OCI-LY7 (cell line): Measurements from ENCODE around the gene CNR2. TPM values are rescaled to one million over a fixed set of nuclear protein-coding genes. Genes with fewer than 3 reads are reported as not detected.

Source experiments
- Bru-seq: library from RNA; stranded (reverse); fragments of 400-500 nt; gene quantifications from one replicate; lab custom pipeline; 2021; lab: Mats Ljungman, UMichigan
- BruChase-seq, 2 experiments: library from RNA; stranded (reverse); fragments of 400-500 nt; gene quantifications; one replicate each; lab custom pipeline; 2021; lab: Mats Ljungman, UMichigan
- BruUV-seq: library from RNA; stranded (reverse); fragments of 400-500 nt; replicated peaks from 2 replicates; lab custom pipeline; 2021; lab: Mats Ljungman, UMichigan
- CTCF ChIA-PET: fragments of 300-600 bp; sonication (Branson Sonifier 250); formaldehyde crosslinking; loops from one replicate; lab custom pipeline; 2022; ENCODE audit warnings: antibody characterized with exemption; ENCODE audit not compliant: unreplicated experiment; lab: Charles Lee
- POLR2A ChIA-PET: fragments of 300-600 bp; sonication (Branson Sonifier 250); formaldehyde crosslinking; loops from one replicate; lab custom pipeline; 2022; ENCODE audit warnings: antibody characterized with exemption; lab: Charles Lee
- DNase-seq: peaks from one replicate; pipeline ENCODE4 v3.0.0-alpha.2; 2015; ENCODE audit warnings: low spot score
- H2AFZ ChIP-seq: fragments of 200-600 bp; sonication (generic), shearing (Covaris generic); 2 replicates; pipeline ENCODE4 v1.6.1; 2014; ENCODE audit warnings: mild to moderate bottlenecking, antibody characterized with exemption, low read length, moderate library complexity
- H3K27ac ChIP-seq: fragments of 200-600 bp; sonication (generic); 2 replicates; pipeline ENCODE4 v1.5.1; 2014; ENCODE audit warnings: mixed run types, low read depth, mild to moderate bottlenecking, moderate library complexity, low read length, inconsistent platforms; ENCODE audit not compliant: poor library complexity, severe bottlenecking
- H3K36me3 ChIP-seq: fragments of 200-600 bp; sonication (generic); 2 replicates; pipeline ENCODE4 v1.6.1; 2014; ENCODE audit warnings: mild to moderate bottlenecking, antibody characterized with exemption, low read length, moderate library complexity, mixed read lengths; ENCODE audit not compliant: insufficient read depth
- H3K4me1 ChIP-seq: fragments of 200-600 bp; sonication (generic); 2 replicates; pipeline ENCODE4 v1.5.1; 2014; ENCODE audit warnings: mild to moderate bottlenecking, low read length; ENCODE audit not compliant: insufficient read depth, poor library complexity, severe bottlenecking
- H3K4me2 ChIP-seq: fragments of 200-600 bp; sonication (generic); 2 replicates; pipeline ENCODE4 v1.6.1; 2014; ENCODE audit warnings: mild to moderate bottlenecking, low read length
- H3K4me3 ChIP-seq: fragments of 200-600 bp; sonication (generic); 2 replicates; pipeline ENCODE4 v1.5.1; 2014; ENCODE audit warnings: mild to moderate bottlenecking, low read depth, low read length; ENCODE audit not compliant: poor library complexity, severe bottlenecking
- H3K79me2 ChIP-seq: fragments of 200-600 bp; sonication (generic); 2 replicates; pipeline ENCODE4 v1.6.1; 2016; ENCODE audit warnings: low read depth, mild to moderate bottlenecking, low read length, moderate library complexity, mixed read lengths; ENCODE audit not compliant: insufficient read depth
- H3K9me2 ChIP-seq: fragments of 200-600 bp; sonication (generic); 2 replicates; pipeline ENCODE4 v1.6.1; 2016; ENCODE audit warnings: mild to moderate bottlenecking, low read length, mixed read lengths; ENCODE audit not compliant: insufficient read depth
- H3K9me3 ChIP-seq: fragments of 200-600 bp; sonication (generic); 2 replicates; pipeline ENCODE4 v1.6.1; 2014; ENCODE audit warnings: mild to moderate bottlenecking, mixed run types, low read length, mixed read lengths
- H4K20me1 ChIP-seq: fragments of 200-600 bp; sonication (generic); 2 replicates; pipeline ENCODE4 v1.6.1; 2014; ENCODE audit warnings: mild to moderate bottlenecking, antibody characterized with exemption, low read length, moderate library complexity, mixed read lengths; ENCODE audit not compliant: insufficient read depth
- CTCF ChIP-seq: fragments of 200-600 bp; sonication (generic); conservative IDR thresholded peaks from 2 replicates; pipeline ENCODE4 v1.5.1; 2014; ENCODE audit warnings: mild to moderate bottlenecking, antibody characterized with exemption, low read length, moderate library complexity, mixed read lengths
- EZH2phosphoT487 ChIP-seq: fragments of 200-600 bp; sonication (generic); IDR thresholded peaks from 2 replicates; pipeline ENCODE4 v1.6.1; 2018; ENCODE audit warnings: low read depth, borderline replicate concordance, mild to moderate bottlenecking, mixed run types, antibody characterized with exemption, low read length, moderate library complexity, mixed read lengths
- intact Hi-C: fragments of 100-400 bp; cut with micrococcal nuclease; formaldehyde crosslinking; loops from one replicate; pipeline ENCODE4 v1.10.0; 2022; ENCODE audit not compliant: unreplicated experiment
- long read RNA-seq: library from polyadenylated mRNA; stranded (forward); transcript quantifications from one replicate; pipeline ENCODE4 v2.0.0, GENCODE V29; 2022
- total RNA-seq, 2 experiments: library from RNA; depleted of rRNA in 1 of 2; stranded (reverse); fragments of >200 nt in 1 of 2; shearing (Covaris generic) in 1 of 2; gene quantifications; 2 replicates each; pipeline ENCODE4 v1.2.3, GENCODE V29; 2014 to 2022

CNR2 gene
- total RNA-seq (2014; rRNA removed; shearing (Covaris generic)) (11.2 and 14.1 TPM in 2 replicates), total RNA-seq (2022) (13.2 and 17.0 TPM in 2 replicates), Bru-seq, nascent RNA (percentile 86 among the genes with signal in this experiment), BruChase-seq, experiment 1, labeled RNA remaining after a 6-hour chase (percentile 93 among the genes with signal in this experiment), BruChase-seq, experiment 2, labeled RNA remaining after a 2-hour chase (percentile 90 among the genes with signal in this experiment)
- long read RNA-seq, full-length matches to known transcripts = 23 of 29 reads
- long read RNA-seq, partial matches to known transcripts = 0 of 29 reads
- long read RNA-seq, other reads (novel, unspliced or antisense) = 6 of 29 reads

DNA sequence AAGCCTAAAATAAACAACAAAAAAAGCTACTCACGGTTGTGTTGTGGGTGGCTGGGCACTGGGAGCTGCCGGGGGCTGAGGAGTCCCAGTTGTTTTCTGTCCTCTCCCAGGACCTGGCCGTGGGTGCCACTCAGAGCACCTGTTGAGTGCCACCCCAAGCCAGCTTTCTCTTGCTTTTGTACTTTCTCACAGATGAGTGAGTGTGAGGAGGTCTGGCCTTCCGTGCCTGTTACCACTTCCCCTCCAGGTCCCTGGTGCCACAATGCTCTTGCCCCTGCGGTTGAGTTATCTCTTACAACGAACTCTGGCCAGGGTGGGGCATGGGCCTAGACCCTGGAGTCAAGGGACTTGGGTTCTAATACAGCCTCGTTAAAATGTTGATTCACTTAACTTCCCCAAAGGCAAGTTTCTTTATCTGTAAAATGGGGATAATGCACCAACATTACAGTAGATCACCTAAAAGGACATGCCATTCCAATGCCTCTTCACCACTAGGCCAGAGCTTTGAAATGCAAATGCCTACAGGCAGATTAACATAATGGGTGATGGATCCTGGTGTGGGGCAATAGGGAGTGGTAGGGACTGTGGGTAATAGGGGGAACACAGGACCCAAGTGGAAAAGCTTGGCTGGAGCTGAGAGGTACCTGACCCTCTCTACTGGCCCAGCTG is at the start of gene CNR2:
CNR2 (minus strand) TSS at position 151 of the 669 bp plus-strand sequence. CDS start 37,745 bp downstream, outside the sequence.
- CTCF ChIA-PET = interaction anchor here (1.5 to 1.7 kb wide), 2 partner anchors 18 to 102 kb away, joined by 3 to 5 read pairs; no protein-coding TSS in a partner anchor
- H3K79me2 ChIP-seq = peaks cover 40% of the 10 kb centered on the region; the same call in 1 of the 2 replicates
- H3K4me2 ChIP-seq = peak within 1 kb of the TSS; percentile 83
- peak within 1 kb of the TSS; percentile 76 for H3K4me3 ChIP-seq
- intact Hi-C loops = no loop called here
- no TSS peak for BruUV-seq
- POLR2A ChIA-PET = interaction anchor here (0.5 to 1.9 kb wide), 10 partner anchors 18 to 261 kb away, joined by 3 to 11 read pairs (median 4); partner anchors contain the start of gene PITHD1
- TF ChIP-seq CTCF (no peak), EZH2phosphoT487 (no peak)
- peak within 1 kb of the TSS; percentile 4; the same call in 1 of the 2 replicates for H2AFZ ChIP-seq
- H3K9me2 ChIP-seq = no peaks in the 10 kb centered on the region
- H3K4me1 ChIP-seq = peaks cover 88% of the 10 kb centered on the region
- peak; percentile 92 for DNase-seq
- H3K36me3 ChIP-seq = no peaks in the 10 kb centered on the region
- peak within 1 kb of the TSS; percentile 95 for H3K27ac ChIP-seq
- H4K20me1 ChIP-seq = no peaks in the 10 kb centered on the region
- H3K9me3 ChIP-seq = no peaks in the 10 kb centered on the region

- peaks cover 13% of the 10 kb centered on the region; the same call in 1 of the 2 replicates for H4K20me1 ChIP-seq
- BruUV-seq = TSS peak; percentile 55
- no peaks in the 10 kb centered on the region for H3K9me2 ChIP-seq
- POLR2A ChIA-PET = interaction anchor here (0.6 to 2.0 kb wide), 8 partner anchors 15 to 67 kb away, joined by 3 to 13 read pairs (median 4); partner anchors contain the start of gene SRSF10
- H3K36me3 ChIP-seq = peaks cover 48% of the 10 kb centered on the region
- CTCF ChIA-PET = no interaction called here
- intact Hi-C loops = no loop called here
- H3K27ac ChIP-seq = peak overlapping the region; percentile 97
- H3K9me3 ChIP-seq = no peaks in the 10 kb centered on the region
- no peak overlapping the region for H2AFZ ChIP-seq
- H3K4me3 ChIP-seq = peak overlapping the region; percentile 91
- no peak for DNase-seq
- peaks cover 49% of the 10 kb centered on the region for H3K79me2 ChIP-seq
- TF ChIP-seq EZH2phosphoT487 (no peak), CTCF (no peak)
- peaks cover 65% of the 10 kb centered on the region for H3K4me1 ChIP-seq
- H3K4me2 ChIP-seq = peak overlapping the region; percentile 82
Measured at GRCh38 chr1:23960291-23961020, 47.3 kb upstream of the CNR2 start.
